GM11168 (cell line): ENCODE data around the gene RAB33B.
"Not testable (repeated sequence)": the region's sequence is repeated elsewhere in the genome, so short reads cannot be mapped to it uniquely, and the experiment has no call there.

Experiments
- in situ Hi-C: fragments of 300-500 bp; cut with MboI; formaldehyde crosslinking; loops from one replicate; pipeline ENCODE4 v1.12.0; 2022; ENCODE audit warnings: low sequenced_read_pairs; ENCODE audit not compliant: unreplicated experiment

Gene RAB33B

DNA sequence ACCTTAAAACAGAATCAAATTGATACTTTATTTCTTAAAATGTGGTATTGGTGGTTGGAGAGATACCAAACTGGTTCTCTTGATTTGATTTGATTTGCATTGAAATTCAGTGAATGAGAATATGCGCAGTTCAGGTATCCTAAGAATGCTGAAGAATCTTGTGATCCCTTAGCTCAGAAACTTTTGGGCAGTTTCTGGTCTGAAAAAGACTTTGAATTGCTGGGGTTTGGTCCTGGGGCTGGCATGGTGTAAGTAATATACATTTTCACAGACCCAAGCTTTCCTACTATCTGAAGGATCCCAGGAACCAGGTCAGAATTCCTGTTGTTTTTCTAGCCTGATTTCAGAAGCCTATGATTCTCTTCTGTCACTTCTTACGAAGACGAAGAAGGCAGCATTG lies 6.6 kb downstream of the RAB33B start:
- in situ Hi-C loops: no loop called here

DNA sequence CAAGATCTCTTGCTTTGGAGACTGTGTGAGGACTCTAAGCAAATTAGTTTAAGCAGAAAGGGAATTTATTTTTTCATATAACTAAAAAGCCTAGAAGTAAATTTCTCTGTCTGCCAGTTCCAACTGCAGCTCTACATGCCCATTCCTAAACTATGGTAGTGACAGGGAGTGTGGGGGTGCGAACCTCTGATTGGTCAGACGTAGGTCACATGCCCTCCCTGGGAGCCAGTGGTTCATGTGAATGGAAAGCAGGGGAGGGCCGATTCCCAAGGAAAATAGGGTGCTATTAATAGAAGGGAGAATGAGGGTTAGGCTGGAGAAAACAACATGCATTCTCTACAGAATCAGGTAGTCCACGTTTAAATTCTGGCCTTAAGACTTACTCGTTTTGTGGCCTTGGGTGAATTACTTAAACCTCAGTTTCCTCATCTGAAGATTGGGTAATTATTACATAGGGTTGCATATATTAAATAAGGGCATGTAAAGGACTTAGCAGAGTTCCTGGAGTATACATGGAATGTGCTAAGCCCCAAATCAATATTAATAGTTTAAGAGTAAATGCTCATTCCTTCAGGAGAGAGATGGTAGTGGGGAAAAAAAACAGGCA lies 7.2 kb downstream of the RAB33B start:
- in situ Hi-C loops: no loop called here

DNA sequence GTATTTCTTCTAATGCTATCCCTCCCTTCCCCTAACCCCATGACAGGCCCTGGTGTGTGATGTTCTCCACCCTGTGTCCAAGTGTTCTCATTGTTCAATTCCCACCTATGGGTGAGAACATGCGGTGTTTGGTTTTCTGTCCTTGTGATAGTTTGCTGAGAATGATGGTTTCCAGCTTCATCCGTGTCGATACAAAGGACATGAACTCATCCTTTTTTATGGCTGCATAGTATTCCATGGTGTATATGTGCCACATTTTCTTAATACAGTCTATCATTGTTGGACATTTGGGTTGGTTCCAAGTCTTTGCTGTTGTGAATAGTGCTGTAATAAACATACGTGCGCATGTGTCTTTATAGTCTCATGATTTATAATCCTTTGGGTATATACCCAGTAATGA lies 10.6 kb downstream of the RAB33B start:
- in situ Hi-C loops: not testable (repeated sequence)

DNA sequence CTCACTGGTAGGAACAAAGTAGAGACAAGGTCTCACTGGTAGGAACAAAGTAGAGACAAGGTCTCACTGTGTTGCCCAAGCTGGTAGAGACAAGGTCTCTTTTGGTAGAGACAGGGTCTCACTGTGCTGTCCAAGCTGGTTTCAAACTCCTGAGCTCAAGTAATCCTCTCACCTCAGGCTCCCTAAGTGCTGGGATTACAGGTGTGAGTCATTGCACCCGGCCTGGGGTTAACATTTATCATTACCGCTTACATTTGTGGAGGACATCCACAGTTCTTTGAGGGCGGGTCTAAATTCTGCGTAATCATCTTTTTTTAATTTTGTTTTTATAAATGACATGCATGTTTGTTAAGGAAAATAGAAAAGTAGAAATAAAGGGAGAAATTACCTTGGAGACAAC lies 12.0 kb downstream of the RAB33B start:
- in situ Hi-C loops: no loop called here

DNA sequence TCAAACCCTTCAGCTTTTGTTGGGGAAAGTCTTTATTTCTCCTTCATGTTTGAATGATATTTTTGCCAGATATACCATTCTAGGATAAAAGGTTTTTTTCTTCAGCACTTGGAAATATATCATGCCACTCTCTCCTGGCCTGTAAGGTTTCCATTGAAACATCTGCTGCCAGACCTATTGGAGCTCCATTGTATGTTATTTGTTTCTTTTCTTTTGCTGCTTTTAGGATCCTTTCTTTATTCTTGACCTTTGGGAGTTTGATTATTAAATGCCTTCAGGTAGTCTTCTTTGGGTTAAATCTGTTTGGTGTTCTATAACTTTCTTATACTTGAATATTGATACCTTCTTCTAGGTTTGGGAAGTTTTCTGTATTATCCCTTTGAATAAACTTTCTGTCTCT lies 14.8 kb downstream of the RAB33B start:
- in situ Hi-C loops: not testable (repeated sequence)

DNA sequence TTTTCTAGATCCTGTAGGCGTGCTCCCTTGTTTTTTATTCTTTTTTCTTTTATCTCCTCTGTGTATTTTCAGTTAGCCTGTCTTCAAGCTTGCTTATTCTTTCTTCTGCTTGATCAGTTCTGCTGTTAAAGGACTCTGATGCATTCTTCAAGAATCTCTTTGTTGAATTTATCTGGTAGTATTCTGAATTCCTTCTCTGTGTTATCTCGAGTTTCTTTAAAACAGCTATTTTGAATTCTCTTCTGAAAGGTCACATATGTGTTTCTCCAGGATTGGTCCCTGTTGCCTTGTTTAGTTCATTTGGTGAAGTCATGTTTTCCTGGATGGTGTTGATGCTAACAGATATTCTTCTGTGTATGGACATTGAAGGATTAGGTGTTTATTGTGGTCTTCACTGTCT lies 15.3 kb downstream of the RAB33B start:
- in situ Hi-C loops: no loop called here

DNA sequence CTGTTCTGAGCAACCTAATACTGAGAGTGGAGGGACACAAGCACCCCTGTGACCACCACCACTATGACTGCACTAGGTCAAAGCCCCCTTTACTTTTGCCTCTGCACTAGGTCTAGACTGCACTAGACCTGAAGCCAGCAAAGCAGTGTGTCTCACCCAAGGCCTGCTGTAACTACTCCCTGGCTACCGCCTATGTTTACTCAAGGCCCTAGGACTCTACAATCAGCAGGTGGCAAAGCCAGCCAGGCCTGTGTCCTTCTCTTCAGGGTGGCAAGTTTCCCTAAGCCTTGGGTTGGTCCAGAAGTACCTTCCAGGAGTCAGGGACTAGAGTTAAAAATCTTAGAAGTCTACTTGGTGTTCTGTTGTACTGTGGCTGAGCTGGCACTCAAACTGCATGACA lies 15.9 kb downstream of the RAB33B start:
- in situ Hi-C loops: no loop called here

DNA sequence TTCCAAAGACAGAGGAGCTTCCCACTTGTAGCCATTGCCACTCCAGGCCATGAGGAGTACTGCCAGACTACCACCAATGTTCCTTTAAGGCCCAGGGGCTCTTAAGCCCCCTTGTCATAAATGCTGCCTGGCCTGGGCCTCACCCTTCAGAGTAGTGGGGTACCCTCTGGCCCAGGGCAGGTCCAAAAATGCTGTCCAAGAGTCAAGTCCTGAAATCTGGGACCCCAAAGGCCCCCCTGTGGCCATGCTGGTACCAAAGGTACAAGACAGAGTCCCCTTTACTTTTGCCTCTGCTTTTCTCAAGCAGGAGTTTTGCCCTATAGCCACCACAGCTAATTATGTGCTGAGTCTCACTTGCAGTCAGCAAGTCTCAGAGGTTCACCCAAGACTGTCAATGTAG lies 16.4 kb downstream of the RAB33B start:
- in situ Hi-C loops: no loop called here

DNA sequence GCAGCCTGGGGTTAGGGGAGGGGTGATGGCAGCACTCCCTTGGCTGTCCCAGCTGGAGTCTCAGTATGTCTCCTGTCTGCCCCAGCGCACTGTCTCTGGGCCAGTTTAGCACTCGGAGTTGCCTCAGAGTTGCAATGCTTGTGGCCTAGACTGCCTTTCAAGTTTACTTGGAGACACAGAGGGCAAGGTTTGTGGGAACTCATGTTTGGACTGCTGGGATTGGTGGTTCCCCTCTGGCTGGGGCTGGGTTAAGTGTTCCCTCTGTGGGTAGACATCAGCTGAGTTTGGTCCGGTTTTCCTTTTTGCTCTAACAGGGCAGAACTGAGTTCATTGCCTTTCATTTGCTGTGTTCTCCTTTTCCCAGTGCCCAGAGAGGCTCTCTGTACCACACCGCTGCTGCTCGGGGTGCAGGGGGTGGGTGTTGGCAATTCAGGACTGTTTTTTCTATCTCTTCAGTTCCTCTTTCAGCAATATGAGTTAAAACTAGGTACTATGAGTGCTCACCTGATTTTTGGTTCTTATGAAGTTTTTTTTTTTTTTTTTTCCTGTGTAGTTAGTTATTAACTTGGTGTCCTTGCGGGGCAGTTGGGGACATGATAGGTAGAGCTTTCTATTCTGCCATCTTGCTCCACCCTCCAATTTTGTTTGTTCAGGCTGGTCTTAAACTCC lies 17.2 kb downstream of the RAB33B start:
- in situ Hi-C loops: no loop called here

DNA sequence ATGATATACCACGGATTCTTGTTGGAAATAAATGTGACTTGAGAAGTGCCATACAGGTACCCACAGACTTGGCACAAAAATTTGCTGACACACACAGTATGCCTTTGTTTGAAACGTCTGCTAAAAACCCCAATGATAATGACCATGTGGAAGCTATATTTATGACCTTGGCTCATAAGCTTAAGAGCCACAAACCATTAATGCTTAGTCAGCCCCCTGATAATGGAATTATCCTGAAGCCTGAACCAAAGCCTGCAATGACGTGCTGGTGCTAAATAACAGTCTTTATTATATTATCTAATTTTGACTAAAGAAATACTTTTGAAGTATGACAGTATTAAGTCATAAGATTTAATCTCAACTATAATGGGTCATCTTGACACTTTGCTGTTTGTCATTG lies 18.9 kb downstream of the RAB33B start:
- in situ Hi-C loops: no loop called here

DNA sequence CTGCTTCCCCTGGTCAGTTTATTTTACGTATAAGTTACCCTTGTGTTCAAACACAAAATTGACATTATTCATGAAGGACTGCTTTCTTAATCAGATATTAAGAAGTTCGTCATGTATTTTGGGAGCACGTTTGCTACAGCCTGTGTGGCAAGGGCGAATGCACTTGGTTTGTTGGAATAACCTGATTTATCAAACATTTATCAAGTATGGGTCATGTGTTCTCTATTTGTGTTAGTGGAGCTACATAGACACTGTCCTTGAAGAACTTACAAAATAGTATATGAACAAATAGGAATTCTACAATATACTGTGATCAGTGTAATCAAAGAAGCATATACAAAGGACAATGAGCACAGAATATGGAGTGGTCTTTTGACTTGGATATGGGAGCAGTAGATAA lies 22.4 kb downstream of the RAB33B start:
- in situ Hi-C loops: no loop called here

DNA sequence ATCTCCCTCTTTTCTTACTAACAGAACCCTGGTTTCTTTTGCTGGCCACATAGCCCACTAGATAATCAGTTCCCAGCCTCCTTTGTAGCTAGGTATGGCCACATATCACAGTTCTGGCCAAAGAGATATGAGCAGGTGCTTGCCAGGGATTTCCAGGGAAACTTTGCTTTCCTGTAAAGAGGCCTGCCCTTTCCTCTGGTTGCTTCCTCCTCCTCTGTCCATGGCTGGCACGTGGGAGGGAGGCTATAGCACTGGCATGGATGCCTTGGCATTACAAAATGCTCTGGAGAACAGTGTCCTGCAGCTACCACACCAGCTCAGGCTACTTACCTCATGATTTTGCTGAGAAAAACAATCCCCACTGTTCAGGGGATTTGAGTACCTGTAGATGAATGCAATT lies 27.5 kb downstream of the RAB33B start:
- in situ Hi-C loops: no loop called here

DNA sequence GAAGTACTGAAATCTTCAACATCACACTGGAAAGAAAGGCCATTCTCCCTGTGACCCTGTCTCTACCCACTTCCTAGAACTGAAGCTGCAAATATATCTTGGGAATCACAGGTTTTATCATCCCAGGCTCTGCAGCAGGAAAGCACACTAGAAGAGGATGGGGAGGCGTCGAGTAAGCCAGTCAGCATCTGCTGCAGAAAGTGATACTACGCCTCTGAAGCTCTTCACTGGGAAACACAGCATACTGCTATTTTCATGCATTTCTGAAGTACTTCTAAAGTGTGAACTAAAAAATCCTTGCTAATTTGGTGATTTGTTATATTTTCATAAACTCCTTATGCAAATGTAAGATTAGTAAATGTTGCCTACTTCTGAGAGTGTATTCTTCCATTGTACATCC lies 29.1 kb downstream of the RAB33B start:
- in situ Hi-C loops: no loop called here

DNA sequence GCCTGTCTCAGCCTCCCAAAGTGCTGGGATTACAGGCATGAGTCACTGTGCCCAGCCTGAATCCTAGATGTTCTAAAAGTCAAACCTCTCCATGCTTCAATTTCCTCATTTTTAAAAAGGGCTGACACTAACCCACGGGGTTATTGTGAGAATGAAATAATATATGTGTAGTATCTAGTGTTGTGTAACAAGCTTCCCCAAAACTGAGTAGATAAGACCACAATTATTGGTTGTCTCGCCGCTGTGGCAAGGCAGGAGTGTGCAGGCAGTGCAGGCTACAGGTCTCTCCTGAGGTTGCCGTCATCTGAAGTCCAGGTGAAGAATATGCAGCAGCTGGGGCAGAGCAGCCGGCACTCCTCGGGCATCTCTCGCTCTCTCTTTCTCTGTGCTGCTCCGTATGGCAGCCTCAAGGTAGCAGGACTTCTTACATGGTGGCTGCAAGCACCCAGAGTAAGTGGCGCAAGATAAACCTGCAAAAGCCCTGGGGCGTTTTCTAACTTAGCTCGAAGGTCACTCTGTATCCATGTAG lies 30.9 kb downstream of the RAB33B start:
- in situ Hi-C loops: no loop called here

DNA sequence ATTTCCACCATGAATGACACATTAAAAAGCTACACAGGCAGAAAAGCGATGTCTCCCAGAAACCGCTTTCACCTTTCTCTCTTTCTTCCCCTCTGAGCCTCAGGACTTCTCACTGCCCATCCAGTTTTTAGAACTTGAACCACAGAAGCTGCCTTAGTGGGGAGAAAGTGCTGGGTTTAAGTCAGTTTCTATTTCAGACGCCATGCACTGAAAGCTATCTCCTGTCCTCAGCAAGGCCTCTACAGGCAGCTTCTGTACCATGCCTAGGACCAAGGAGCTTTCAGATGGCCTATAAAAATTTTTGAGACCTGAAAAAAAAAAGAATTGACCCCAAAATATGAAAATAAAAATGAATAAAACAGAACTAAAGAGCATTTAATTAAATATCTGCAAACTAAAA lies 34.5 kb downstream of the RAB33B start:
- in situ Hi-C loops: no loop called here

DNA sequence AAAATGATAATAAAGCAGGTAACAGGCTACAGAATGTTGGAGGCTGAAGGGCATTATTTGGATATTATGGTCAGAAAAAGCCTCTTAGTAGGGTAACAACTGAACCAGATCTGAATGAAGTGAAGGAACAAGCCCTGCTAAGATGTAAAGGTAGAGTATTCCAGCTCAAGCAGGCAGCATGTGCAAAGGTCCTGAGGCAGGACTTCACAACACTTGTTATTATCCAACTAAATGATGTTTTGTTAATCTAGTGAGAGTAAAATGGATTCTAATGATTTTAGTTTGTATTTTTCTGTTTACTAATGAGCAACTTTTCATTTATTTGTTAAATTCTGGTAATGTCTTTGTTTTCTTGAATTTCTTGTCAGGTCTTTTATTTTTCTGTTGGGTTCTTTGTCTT lies 35.7 kb downstream of the RAB33B start:
- in situ Hi-C loops: no loop called here

DNA sequence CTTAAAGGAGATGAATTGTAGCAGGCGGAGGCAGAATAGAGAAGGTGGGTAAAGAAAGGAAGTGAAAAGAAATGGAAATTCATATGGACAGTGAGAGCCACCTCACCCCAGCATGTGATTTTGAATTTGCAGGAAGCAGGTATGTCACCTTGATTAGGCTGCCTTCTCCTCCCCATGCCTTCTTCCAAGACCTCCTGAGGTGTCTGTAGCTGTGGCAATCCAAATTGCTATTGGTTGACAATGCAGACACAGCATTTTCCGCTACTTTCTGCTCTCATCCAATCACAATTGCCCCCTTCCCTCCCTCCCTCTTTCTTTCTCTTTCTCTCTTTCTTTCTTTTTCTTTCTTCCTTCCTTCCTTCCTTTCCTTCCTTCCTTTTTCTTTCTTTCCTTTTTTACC lies 38.5 kb downstream of the RAB33B start:
- in situ Hi-C loops: no loop called here

DNA sequence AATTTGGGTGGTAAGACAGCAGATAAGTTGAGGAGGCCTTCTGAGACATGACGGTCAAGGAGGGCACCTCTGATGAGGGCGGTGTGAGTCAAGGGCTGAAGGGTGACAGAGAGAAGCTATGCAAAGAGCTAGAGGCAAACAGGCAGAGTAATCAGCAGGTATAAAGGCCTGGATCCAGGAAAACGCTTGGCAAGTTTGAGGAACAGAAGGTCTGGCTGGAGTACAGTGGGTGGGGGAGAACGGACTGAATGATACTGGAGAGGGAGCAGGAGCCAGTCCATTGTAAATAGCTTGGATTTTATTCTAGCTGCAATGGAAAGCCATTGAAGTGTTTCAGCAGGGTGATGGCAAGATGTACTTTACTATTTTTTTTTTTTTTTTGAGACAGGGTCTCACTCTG lies 39.3 kb downstream of the RAB33B start:
- in situ Hi-C loops: no loop called here

DNA sequence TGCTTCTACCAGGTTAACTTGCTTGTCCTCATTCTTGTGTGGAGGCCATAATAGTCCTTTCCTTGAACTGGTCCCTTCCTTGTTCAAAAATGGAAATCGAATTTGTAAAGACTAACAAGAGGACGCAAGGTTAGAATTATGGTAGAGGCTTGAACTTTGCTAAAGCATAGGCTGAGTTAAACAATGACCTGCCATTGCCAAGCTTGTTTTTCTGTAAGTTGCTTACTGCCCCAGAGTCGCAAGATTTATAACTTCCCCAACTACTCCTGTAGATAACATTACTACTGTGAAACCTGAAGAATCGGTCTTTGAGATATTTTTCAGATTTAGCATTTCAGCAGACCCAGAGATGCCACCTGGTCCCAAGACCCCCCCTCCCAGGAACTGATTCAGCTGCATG lies 45.3 kb downstream of the RAB33B start:
- in situ Hi-C loops: loop anchor here (5.0 kb wide), 1 partner anchor 33 kb away; no protein-coding TSS in a partner anchor

DNA sequence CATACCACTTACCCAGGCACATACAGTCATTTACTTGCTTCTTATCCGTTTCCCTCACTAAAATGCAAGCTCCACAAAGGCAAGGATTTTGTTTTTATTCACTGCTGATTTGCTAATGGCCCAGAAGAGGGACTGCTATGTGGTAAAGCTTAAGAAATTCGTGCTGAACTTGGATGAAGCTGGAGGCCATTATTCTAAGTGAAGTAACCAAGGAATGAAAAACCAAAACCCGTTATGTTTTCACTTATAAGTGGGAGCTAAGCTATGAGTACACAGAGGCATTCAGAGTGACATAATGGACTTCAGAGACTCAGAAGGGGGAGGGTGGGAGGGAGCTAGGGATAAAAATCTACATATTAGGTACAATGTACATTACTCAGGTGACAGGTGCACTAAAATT lies 47.2 kb downstream of the RAB33B start:
- in situ Hi-C loops: no loop called here

DNA sequence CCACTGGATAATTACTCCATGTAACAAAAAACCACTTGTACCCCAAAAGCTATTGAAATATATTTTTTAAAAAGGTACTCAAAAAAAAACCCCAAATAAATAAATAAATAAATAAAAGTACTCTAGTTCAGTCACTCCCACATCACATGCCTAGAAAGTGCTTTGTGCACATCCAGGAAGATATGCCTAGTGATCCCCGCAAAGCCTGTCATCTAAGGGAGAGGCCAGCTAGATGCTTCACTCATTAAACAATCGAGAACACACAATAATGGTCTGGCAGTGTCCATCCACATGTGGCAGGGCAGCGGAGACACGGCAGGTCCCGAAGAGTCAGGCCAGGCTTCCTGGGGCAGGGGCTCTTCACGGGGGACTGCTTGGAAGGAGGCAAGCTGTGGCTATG lies 47.6 kb downstream of the RAB33B start:
- in situ Hi-C loops: no loop called here
